Spinal cord (tissue), 10 donors: ENCODE data around the gene PDS5A. TPM values are rescaled to one million over a fixed set of nuclear protein-coding genes. Genes with fewer than 3 reads are reported as not detected.
"Not testable (repeated sequence)": the region's sequence is repeated elsewhere in the genome, so short reads cannot be mapped to it uniquely, and the experiment has no call there.

ENCODE experiments used
- DNase-seq, 6 donors: peaks; one replicate each; pipeline versions ENCODE4 v3.0.0 to v3.0.0-alpha.2; 2013 to 2015; ENCODE audit warnings: low spot score in 6 of 6, low read depth in 4 of 6
- H3K27ac ChIP-seq: one replicate; pipeline ENCODE4 v1.5.1; 2013; ENCODE audit warnings: low read depth, low read length, control low read depth
- H3K27me3 ChIP-seq: one replicate; pipeline ENCODE4 v1.6.1; 2013; ENCODE audit warnings: low read length; ENCODE audit not compliant: control insufficient read depth, insufficient read depth
- H3K36me3 ChIP-seq: one replicate; pipeline ENCODE4 v1.6.1; 2013; ENCODE audit warnings: low read length; ENCODE audit not compliant: control insufficient read depth, insufficient read depth
- H3K4me1 ChIP-seq: one replicate; pipeline ENCODE4 v1.6.1; 2013; ENCODE audit warnings: low read length; ENCODE audit not compliant: control insufficient read depth, insufficient read depth
- H3K4me3 ChIP-seq: one replicate; pipeline ENCODE4 v1.5.1; 2013; ENCODE audit warnings: low read depth, low read length, control low read depth
- H3K9me3 ChIP-seq: one replicate; pipeline ENCODE4 v1.6.1; 2013; ENCODE audit warnings: low read length; ENCODE audit not compliant: control insufficient read depth, insufficient read depth
- WGBS: methylation state at CpG from one replicate; pipeline ENCODE4 v1.1.5; 2013; ENCODE audit warnings: missing lambda C conversion rate; ENCODE audit not compliant: insufficient coverage; 5-methylcytosine and 5-hydroxymethylcytosine counted together
- polyA plus RNA-seq, 2 donors: library from polyadenylated mRNA; unstranded; fragments of 120-200 nt; gene quantifications; one replicate each; pipeline ENCODE4 v1.2.1, GENCODE V29; 2013; ENCODE audit not compliant: insufficient read length in 2 of 2
- total RNA-seq, 2 donors: library from RNA; depleted of rRNA in 1 of 2; stranded (reverse); fragments of 120-200 nt in 1 of 2; fragments of >200 nt in 1 of 2; gene quantifications; one replicate each; pipeline versions ENCODE4 v1.2.3 to v1.2.4, GENCODE V29; 2013 to 2014
- donor health status: healthy.

Gene PDS5A
- total and polyA plus RNA-seq, 4 donors, result 34.8 to 94.5 (median 43.7) TPM

DNA sequence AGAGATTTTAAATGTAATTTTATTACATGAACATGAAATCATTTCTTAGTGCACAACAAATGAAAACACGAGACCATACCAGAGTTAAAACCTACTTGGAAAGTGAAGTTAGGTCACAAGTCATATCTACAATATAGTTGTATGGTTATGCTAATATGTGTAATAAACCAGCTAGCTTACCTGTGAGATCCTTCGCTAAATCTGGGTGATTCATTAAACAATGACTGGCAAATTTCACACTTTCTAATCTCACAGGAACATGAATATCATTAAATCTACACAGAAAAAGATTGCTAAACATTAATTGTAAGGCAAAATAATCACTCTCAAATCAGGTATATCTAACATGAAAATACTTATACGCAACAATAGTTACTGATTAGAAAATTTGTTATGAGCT, 67.6 kb downstream of the PDS5A start:
- WGBS, result no CpG with 5 or more reads among the region's 3 CpGs
- no peak overlapping the region for H3K4me3 ChIP-seq
- no peaks in the 10 kb centered on the region for H3K9me3 ChIP-seq
- no peaks in the 10 kb centered on the region for H3K4me1 ChIP-seq
- DNase-seq, result no peak
- peaks cover 22% of the 10 kb centered on the region for H3K36me3 ChIP-seq
- H3K27me3 ChIP-seq, result no peaks in the 10 kb centered on the region
- no peak overlapping the region for H3K27ac ChIP-seq

DNA sequence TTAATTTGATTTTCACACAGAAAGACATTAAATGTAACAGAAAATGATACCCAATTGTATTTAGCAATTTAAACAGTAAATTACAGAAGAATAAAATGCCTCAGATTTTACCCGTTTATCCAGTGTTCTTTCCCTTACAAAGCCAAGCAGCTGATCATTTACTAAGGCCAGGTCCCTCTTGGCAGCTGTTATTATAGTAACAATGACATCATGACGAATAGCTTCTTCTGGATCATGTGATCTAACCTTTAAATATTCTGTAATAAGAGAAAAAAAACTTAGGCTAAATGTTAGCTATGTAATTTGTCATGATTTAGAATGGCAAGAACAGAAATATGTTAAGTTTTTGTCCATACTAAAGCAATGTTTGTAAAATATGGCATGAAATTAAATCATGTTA, 69.4 kb downstream of the PDS5A start:
- Histone ChIP-seq H3K27ac (no peak overlapping the region), H3K27me3 (no peaks in the 10 kb centered on the region), H3K36me3 (peaks cover 20% of the 10 kb centered on the region), H3K9me3 (no peaks in the 10 kb centered on the region), H3K4me1 (no peaks in the 10 kb centered on the region), H3K4me3 (no peak overlapping the region)
- 86% methylated on average over 1 of the region's 2 CpGs for WGBS
- DNase-seq, result no peak

DNA sequence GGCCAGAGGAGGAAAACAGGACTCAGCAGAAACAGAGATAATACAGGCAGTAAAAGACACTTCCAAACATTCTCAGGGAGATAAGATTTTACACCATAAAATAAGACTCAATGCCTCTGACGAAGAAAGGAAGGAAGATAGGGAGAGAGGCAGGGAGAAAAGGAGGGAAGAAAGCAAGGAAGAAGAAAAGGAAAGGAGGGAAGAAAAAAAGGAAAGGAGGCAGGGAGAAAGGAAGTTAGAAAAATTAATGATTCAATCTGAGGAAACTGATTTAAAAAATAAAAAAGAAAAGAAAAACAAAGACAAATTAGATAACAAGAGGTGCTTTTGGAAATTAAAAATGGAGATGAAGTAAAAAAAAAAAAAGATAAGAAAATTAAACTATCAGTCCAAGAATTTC, 72.1 kb downstream of the PDS5A start:
- no peaks in the 10 kb centered on the region for H3K4me1 ChIP-seq
- no peak overlapping the region for H3K4me3 ChIP-seq
- no peaks in the 10 kb centered on the region for H3K27me3 ChIP-seq
- H3K36me3 ChIP-seq, result peaks cover 17% of the 10 kb centered on the region
- no peaks in the 10 kb centered on the region for H3K9me3 ChIP-seq
- no peak overlapping the region for H3K27ac ChIP-seq
- no peak for DNase-seq
- WGBS, result no CpG with 5 or more reads among the region's 1 CpG

DNA sequence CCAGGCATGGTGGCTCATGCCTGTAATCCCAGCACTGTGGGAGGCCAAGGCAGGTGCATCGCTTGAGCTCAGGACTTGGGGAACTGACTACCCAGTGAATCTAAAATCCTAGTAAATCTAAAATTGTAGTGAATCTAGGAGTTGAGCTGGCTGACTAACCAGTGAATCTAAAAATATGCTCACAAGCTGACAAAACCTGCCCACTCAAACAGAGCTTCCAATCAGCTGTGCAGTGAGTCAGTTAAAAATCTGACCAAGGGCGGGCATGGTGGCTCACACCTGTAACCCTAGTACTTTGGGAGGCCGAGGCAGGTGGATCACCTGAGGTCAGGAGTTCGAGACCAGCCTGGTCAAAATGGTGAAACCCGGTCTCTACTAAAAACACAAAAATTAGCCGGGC, 72.7 kb downstream of the PDS5A start:
- not testable (repeated sequence) for DNase-seq, H3K27ac ChIP-seq, H3K9me3 ChIP-seq, H3K27me3 ChIP-seq, H3K4me3 ChIP-seq, H3K4me1 ChIP-seq
- WGBS, result 100% methylated on average over 5 of the region's 6 CpGs
- peaks cover 17% of the 10 kb centered on the region for H3K36me3 ChIP-seq

DNA sequence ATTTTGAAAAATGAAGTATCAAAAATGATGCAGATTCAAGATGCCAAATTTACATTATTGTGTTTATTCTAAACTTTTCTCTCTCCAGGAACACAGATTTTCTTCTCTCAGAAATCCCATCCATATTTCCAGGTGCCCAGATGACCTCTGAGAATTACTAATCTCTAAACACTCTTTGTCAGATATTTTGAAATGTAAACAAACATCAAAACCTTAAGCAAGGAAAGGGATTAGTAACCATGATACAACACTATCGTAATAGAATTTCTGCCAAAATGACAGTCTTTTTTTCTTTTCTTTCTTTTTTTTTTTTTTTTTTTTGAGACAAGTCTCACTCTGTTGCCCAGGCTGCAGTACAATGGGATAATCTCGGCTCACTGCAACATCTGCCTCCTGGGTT, 76.7 kb downstream of the PDS5A start:
- Histone ChIP-seq H3K9me3 (no peaks in the 10 kb centered on the region), H3K27ac (no peak overlapping the region), H3K36me3 (peaks cover 30% of the 10 kb centered on the region), H3K4me1 (no peaks in the 10 kb centered on the region), H3K4me3 (no peak overlapping the region), H3K27me3 (no peaks in the 10 kb centered on the region)
- no peak for DNase-seq
- 83% methylated on average over 1 of the region's 2 CpGs for WGBS

DNA sequence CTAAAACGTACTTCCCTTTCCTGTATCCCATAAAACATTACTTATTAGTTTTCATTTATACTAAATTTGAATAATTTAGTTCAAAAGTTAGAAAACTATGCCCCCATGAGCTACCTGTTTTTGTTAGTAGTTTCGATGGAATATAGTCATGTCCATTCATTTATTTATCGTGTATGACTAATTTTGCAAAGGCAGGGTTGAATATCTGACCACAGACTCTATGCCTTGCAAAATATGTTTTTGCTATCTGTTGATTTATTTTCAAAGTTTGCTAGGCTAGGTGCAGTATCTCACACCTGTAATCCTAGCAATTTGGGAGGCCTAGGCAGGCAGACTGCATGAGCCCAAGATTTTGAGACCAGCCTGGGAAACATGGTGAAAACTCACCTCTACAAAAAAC, 78.4 kb downstream of the PDS5A start:
- H3K27me3 ChIP-seq, result no peaks in the 10 kb centered on the region
- H3K9me3 ChIP-seq, result no peaks in the 10 kb centered on the region
- H3K4me3 ChIP-seq, result no peak overlapping the region
- H3K36me3 ChIP-seq, result peaks cover 38% of the 10 kb centered on the region
- H3K27ac ChIP-seq, result no peak overlapping the region
- H3K4me1 ChIP-seq, result no peaks in the 10 kb centered on the region
- DNase-seq, result no peak
- 93% methylated on average over 2 of the region's 3 CpGs for WGBS

DNA sequence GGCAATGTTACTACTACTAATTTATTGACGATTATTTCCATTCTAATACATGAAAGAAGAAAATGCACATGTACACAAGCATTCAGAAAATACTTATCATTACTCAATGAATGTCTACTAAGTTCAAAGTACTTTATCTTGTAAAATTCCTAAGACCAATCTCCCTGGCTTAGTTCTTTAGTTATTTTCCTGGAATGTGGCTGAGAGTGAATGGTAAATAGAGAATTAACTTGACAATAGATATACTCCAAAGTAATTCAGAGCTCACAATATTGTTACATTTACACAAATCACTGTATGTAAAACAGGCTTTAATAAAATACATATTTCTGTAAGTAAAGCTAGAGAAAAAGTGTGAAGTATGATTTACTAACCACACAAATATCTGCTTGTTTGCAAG, 79.7 kb downstream of the PDS5A start:
- H3K9me3 ChIP-seq, result no peaks in the 10 kb centered on the region
- H3K36me3 ChIP-seq, result peaks cover 38% of the 10 kb centered on the region
- no peaks in the 10 kb centered on the region for H3K4me1 ChIP-seq
- no peaks in the 10 kb centered on the region for H3K27me3 ChIP-seq
- no CpG with 5 or more reads among the region's 1 CpG for WGBS
- no peak for DNase-seq
- no peak overlapping the region for H3K27ac ChIP-seq
- no peak overlapping the region for H3K4me3 ChIP-seq

DNA sequence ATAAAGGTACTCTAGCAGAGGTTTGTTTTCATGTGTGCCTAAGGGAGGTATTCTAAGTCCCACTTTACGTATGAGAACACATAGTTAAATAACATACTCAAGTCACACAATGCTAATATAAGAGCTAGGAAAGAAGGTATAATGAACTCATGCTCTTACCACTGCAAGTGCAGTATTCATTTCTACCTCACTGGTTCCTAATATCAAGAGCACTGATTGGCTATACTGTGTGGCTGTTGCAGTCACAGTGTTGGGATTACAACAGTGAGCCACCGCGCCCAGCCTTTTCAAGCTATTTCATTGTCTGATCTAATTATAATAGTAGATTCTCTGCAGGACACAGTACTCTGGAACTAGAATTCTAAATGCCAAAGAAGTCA, 84.0 kb downstream of the PDS5A start:
- Histone ChIP-seq H3K4me1 (no peaks in the 10 kb centered on the region), H3K27ac (no peak overlapping the region), H3K36me3 (peaks cover 33% of the 10 kb centered on the region), H3K9me3 (no peaks in the 10 kb centered on the region), H3K27me3 (no peaks in the 10 kb centered on the region), H3K4me3 (no peak overlapping the region)
- no peak for DNase-seq
- no CpG with 5 or more reads among the region's 3 CpGs for WGBS

DNA sequence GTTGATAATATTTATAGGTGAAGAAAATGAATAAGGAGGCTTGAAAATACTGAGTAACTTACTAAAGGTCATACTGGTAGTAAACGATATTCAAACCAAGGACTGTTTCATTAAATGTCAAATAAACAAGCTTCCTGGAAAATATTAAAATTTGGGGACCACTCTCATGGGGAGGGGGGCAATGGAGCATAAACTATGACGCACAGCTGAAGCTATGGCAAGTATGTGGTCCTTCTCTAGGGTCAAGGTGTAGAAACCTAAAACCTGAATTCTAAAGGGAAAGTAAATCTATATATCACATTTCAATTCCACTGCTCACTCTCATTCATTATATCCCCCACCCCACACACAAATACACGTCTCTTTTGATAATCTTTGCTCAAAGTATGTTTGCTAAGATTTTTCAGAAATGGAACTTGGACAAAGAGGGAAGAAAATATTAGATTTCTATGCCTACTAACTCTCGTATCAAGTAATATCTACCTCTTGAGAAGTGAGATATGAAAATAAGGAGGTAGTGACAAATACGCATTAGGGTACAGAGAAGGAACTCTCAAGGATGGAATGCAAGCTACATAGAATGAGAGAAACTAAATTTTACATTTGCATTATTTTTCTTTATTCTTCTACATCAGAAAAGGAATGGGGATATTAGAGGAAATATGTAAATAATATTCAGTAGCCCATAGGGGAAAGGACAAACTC, 84.6 kb downstream of the PDS5A start:
- no peak overlapping the region for H3K27ac ChIP-seq
- no CpG with 5 or more reads among the region's 5 CpGs for WGBS
- no peak for DNase-seq
- H3K4me1 ChIP-seq, result no peaks in the 10 kb centered on the region
- H3K36me3 ChIP-seq, result peaks cover 33% of the 10 kb centered on the region
- H3K9me3 ChIP-seq, result no peaks in the 10 kb centered on the region
- no peaks in the 10 kb centered on the region for H3K27me3 ChIP-seq
- no peak overlapping the region for H3K4me3 ChIP-seq

DNA sequence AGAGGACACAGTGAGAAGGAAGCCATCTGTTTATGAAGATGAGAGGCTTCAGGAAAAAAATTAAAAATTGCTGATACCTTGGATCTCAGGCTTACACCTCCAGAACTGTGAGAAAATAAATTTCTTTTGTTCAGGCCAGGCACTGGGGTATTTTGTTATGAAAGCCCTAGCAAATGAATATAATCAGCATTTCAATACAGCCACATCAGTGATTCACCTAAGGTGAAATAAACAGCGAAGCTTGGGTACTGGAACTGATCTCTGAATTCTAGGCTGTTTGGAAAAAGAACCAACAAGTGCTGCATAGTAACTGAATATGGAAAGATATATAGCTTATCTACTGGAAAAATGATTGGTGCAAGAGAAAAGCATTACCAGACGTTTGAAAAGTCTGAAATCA, 88.5 kb downstream of the PDS5A start:
- no CpG with 5 or more reads among the region's 2 CpGs for WGBS
- Histone ChIP-seq H3K4me3 (no peak overlapping the region), H3K27me3 (no peaks in the 10 kb centered on the region), H3K27ac (no peak overlapping the region), H3K9me3 (no peaks in the 10 kb centered on the region), H3K4me1 (no peaks in the 10 kb centered on the region), H3K36me3 (peaks cover 15% of the 10 kb centered on the region)
- no peak for DNase-seq
